Measurements from ENCODE around the gene FAM13B.

DNA sequence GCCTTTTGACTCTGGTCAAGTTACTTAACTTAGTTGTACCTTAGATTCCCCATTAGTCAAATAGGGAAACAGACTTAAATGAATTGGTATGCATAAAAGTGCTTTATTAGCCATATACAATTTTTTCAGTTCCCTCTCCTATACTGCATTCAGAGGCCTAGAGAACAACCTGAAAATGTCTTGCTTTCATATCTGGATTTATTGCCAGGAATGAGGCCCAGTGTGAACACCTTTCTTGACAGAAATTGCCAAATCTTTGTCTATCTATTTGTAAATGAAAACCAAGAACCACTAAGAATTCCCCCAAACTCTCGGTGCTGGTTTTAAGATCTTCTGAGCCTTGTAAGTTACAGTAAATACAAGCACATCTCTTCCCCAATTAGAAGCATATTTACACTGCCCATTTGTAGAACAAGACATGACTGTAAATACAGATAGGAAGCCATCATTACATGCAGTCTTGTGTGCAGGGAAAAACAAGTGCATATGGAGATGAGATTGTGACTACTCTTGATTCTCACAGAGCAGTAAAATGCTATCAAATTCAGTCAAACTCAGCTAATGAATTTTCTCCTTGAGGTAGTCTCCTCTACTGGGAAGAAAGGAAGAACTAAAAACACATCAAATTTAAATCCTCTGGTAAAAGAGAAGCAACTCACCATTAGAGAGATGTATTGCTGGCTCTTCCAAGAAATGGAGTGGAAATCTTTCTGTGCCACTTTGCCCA is 5.2 kb upstream of the FAM13B start:
- TF ChIP-seq DPF2 (IDR thresholded peaks at IDR 0.05) (no peak), POLR2A (IDR thresholded peaks at IDR 0.05; ENCODE audit: low read depth, low read length) (no peak)

Data from GM12878 (cell line).